ENCODE measurements around the gene COX19.

DNA sequence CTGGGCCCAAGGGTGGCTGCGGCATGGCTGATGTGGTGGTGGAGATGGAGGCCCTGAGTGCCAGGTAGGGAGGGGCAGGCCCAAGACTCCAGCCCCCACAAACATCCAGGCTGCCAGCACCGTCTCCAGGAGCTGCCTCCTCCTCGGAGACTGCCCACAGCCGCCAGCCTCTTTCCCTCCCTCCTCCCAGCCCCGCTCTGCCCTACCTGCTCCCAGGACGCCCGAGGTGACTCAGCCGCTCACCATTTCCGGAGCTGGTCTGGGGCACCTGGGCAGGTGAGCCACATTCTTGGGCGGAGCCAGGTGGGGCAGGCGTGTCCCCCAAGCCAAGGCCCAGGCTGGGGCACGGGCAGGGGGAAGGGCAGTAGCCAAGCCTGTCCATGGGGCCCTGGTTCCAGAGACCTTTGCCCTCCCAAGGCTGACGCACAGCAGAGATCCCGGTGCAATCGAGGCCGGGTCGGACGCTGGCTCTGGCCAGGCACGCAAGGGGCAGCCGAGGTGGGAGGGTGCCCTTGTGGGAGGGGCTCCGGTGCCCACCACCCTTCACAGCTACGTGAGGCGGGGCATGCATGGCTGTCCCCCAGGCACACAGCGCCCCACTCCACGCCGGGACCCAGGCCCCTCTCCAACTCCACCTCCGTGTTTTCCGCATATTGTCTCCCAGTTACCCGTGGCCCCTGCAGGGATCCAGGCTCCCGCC, 29.6 kb downstream of the COX19 start:
- TF ChIP-seq, protein P1, sequence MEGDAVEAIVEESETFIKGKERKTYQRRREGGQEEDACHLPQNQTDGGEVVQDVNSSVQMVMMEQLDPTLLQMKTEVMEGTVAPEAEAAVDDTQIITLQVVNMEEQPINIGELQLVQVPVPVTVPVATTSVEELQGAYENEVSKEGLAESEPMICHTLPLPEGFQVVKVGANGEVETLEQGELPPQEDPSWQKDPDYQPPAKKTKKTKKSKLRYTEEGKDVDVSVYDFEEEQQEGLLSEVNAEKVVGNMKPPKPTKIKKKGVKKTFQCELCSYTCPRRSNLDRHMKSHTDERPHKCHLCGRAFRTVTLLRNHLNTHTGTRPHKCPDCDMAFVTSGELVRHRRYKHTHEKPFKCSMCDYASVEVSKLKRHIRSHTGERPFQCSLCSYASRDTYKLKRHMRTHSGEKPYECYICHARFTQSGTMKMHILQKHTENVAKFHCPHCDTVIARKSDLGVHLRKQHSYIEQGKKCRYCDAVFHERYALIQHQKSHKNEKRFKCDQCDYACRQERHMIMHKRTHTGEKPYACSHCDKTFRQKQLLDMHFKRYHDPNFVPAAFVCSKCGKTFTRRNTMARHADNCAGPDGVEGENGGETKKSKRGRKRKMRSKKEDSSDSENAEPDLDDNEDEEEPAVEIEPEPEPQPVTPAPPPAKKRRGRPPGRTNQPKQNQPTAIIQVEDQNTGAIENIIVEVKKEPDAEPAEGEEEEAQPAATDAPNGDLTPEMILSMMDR (IDR thresholded peaks at IDR 0.05) = no peak
- no peak for TF ChIP-seq SIN3A (IDR thresholded peaks at IDR 0.05; ENCODE audit: borderline replicate concordance, insufficient read depth, low read depth, low read length)

All from Panc1 (cell line).